HG03280 (cell line): ENCODE results near the gene FHL3.

Experiments used
- ATAC-seq: cut with Tn5 transposase; IDR thresholded peaks from one replicate; pipeline ENCODE4 v1.9.1; 2021; ENCODE audit warnings: mild to moderate bottlenecking, moderate library complexity; ENCODE audit not compliant: unreplicated experiment

FHL3 gene

DNA sequence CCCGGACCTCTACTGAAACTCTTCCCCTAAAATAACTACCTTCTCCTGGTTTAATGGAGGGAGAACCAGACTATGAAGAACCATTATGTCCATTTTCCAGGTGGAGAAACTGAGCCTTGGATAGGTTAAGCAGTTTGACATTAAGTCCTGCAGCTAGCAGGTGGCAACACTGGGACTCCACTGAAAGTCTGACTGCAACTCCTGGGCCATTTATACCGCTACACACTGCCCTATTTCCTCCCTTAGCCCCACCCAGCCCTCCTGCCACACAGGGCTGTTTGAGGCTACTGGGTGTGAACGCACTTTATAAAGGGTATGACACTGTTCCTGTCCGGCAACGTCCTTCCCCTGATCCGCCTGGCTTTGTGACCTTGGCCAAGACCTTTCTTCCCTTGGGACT lies 58.0 kb downstream of the FHL3 start:
- ATAC-seq = no peak
